Endothelial cell of umbilical vein (primary cell): ENCODE results near the gene GSN. TPM values are rescaled to one million over a fixed set of nuclear protein-coding genes. Genes with fewer than 3 reads are reported as not detected.

Experiments used
- BruUV-seq: library from RNA; stranded (reverse); fragments of 400-500 nt; replicated peaks from 2 replicates; lab custom pipeline; 2021; lab: Mats Ljungman, UMichigan
- CTCF ChIA-PET: fragments of 300-600, 350-600 bp; sonication (Branson Sonifier 250); formaldehyde crosslinking; loops from one replicate; lab custom pipeline; 2021; ENCODE audit warnings: antibody characterized with exemption, inconsistent platforms; lab: Charles Lee
- POLR2A ChIA-PET: fragments of 300-600, 350-600 bp; sonication (Branson Sonifier 250); formaldehyde crosslinking; loops from one replicate; lab custom pipeline; 2021; ENCODE audit warnings: antibody characterized with exemption, inconsistent platforms; lab: Charles Lee
- DNase-seq: peaks from one replicate; pipeline ENCODE4 v3.0.0-alpha.2; 2011; ENCODE audit warnings: low read depth, low spot score
- FAIRE-seq: peaks from 2 replicates; lab custom pipeline; 2011; peaks lifted over from hg19 to GRCh38; lab: Jason Lieb, UNC
- H2AFZ ChIP-seq: 2 replicates; pipeline ENCODE4 v1.6.0; 2012; ENCODE audit warnings: low read depth, low read length, control low read depth, inconsistent platforms
- H3K27ac ChIP-seq: 2 replicates; pipeline ENCODE4 v1.5.1; 2011; ENCODE audit warnings: low read depth, mild to moderate bottlenecking, control low read depth, low read length, moderate library complexity; ENCODE audit not compliant: insufficient read depth
- H3K27me3 ChIP-seq, 2 experiments: 2 replicates each; pipeline versions ENCODE4 v1.6.0 to v1.6.1; 2011; ENCODE audit warnings: low read length in 2 of 2, mixed read lengths in 1 of 2; ENCODE audit not compliant: control insufficient read depth in 2 of 2, insufficient read depth in 2 of 2
- H3K36me3 ChIP-seq, 2 experiments: 2 replicates in 1 of 2; 3 replicates in 1 of 2; pipeline ENCODE4 v1.5.1; 2011; ENCODE audit warnings: low read length in 2 of 2, mild to moderate bottlenecking in 1 of 2, moderate library complexity in 1 of 2; ENCODE audit not compliant: control insufficient read depth in 2 of 2, insufficient read depth in 2 of 2; ENCODE audit errors: extremely low read depth in 1 of 2
- H3K4me1 ChIP-seq: 3 replicates; pipeline ENCODE4 v1.5.1; 2011; ENCODE audit warnings: mild to moderate bottlenecking, low read length; ENCODE audit not compliant: control insufficient read depth, insufficient read depth; ENCODE audit errors: extremely low read depth
- H3K4me2 ChIP-seq: 2 replicates; pipeline ENCODE4 v1.6.1; 2011; ENCODE audit warnings: low read length, control low read depth, mixed read lengths; ENCODE audit not compliant: insufficient read depth
- H3K4me3 ChIP-seq, 3 experiments: fragments of 200-600 bp in 1 of 3; sonication (generic), shearing (Covaris generic) in 1 of 3; replicated peaks in 1 of 3; 2 replicates each; pipeline ENCODE4 v1.5.1; 2011 to 2016; ENCODE audit warnings: control low read depth in 3 of 3, low read length in 3 of 3, mild to moderate bottlenecking in 2 of 3, inconsistent platforms in 1 of 3, low read depth in 1 of 3, moderate library complexity in 1 of 3; ENCODE audit not compliant: insufficient read depth in 1 of 3
- H3K79me2 ChIP-seq: 2 replicates; pipeline ENCODE4 v1.6.0; 2012; ENCODE audit warnings: low read length, inconsistent platforms; ENCODE audit not compliant: control insufficient read depth, insufficient read depth
- H3K9ac ChIP-seq: replicated peaks from 2 replicates; pipeline ENCODE3; 2011; ENCODE audit warnings: low read length, control low read depth; ENCODE audit not compliant: insufficient read depth; ENCODE audit errors: extremely low read depth
- H3K9me1 ChIP-seq: replicated peaks from 3 replicates; pipeline ENCODE4 v1.6.0; 2011; ENCODE audit warnings: mild to moderate bottlenecking, low read length; ENCODE audit not compliant: control insufficient read depth, insufficient read depth; ENCODE audit errors: extremely low read depth
- H3K9me3 ChIP-seq: replicated peaks from 2 replicates; pipeline ENCODE4 v1.5.1; 2012; ENCODE audit warnings: low read length, inconsistent platforms; ENCODE audit not compliant: control insufficient read depth, insufficient read depth
- H4K20me1 ChIP-seq: replicated peaks from 2 replicates; pipeline ENCODE3; 2011; ENCODE audit warnings: mild to moderate bottlenecking, low read length; ENCODE audit not compliant: control insufficient read depth, insufficient read depth; ENCODE audit errors: extremely low read depth
- EZH2 ChIP-seq: IDR thresholded peaks from 2 replicates; pipeline ENCODE4 v1.6.1; 2012; ENCODE audit warnings: borderline replicate concordance, low read depth, mild to moderate bottlenecking, moderate library complexity, low read length, inconsistent platforms; ENCODE audit not compliant: severe bottlenecking
- FOS ChIP-seq: IDR thresholded peaks from 2 replicates; pipeline ENCODE4 v1.6.1; 2011; ENCODE audit warnings: mild to moderate bottlenecking, low read length, moderate library complexity, borderline replicate concordance; ENCODE audit not compliant: insufficient read depth
- GATA2 ChIP-seq: IDR thresholded peaks from 2 replicates; pipeline ENCODE4 v1.7.0; 2011; ENCODE audit warnings: low read depth, mild to moderate bottlenecking, moderate library complexity, mixed read lengths, low read length; ENCODE audit not compliant: insufficient read length, insufficient read depth
- JUN ChIP-seq: IDR thresholded peaks from 2 replicates; pipeline ENCODE4 v1.6.1; 2011; ENCODE audit warnings: borderline replicate concordance, low read depth; ENCODE audit not compliant: insufficient read length, insufficient read depth
- MAX ChIP-seq: IDR thresholded peaks from 2 replicates; pipeline ENCODE4 v1.6.1; 2011; ENCODE audit not compliant: insufficient read depth, insufficient read length
- MYC ChIP-seq: IDR thresholded peaks from one replicate; pipeline ENCODE4 v1.6.1; 2011; ENCODE audit warnings: mild to moderate bottlenecking, low read depth, low read length
- POLR2A ChIP-seq: IDR thresholded peaks from 2 replicates; pipeline ENCODE4 v1.6.1; 2012; ENCODE audit warnings: low read depth, mild to moderate bottlenecking, control low read depth, low read length
- POLR2AphosphoS5 ChIP-seq: IDR thresholded peaks from 2 replicates; pipeline ENCODE4 v1.6.1; 2012; ENCODE audit warnings: low read depth, mild to moderate bottlenecking, control low read depth, low read length, moderate library complexity; ENCODE audit not compliant: insufficient read depth
- dilution Hi-C: fragments of 300-500 bp; cut with MboI; formaldehyde crosslinking; loops from one replicate; pipeline ENCODE4 v1.15.0; 2019; ENCODE audit warnings: low sequenced_read_pairs; ENCODE audit not compliant: extremely low pct_ligation_motif_present
- intact Hi-C: fragments of 100-400 bp; cut with micrococcal nuclease; formaldehyde crosslinking; loops from one replicate; pipeline ENCODE4 v1.10.0; 2022
- polyA plus RNA-seq, 4 experiments: library from polyadenylated mRNA; depleted of rRNA in 3 of 4; stranded (reverse) in 3 of 4; unstranded in 1 of 4; fragments of >200 nt; gene quantifications; 2 replicates each; pipeline versions ENCODE4 v1.2.1 to v1.2.3, GENCODE V29; 2011 to 2012; ENCODE audit warnings: missing spikeins in 1 of 4
- total RNA-seq: library from RNA; stranded (reverse); gene quantifications from 2 replicates; pipeline ENCODE4 v1.2.3, GENCODE V29; 2021
- TF ChIP-seq, protein P1 (sequence below), 2 donors: IDR thresholded peaks; 1 replicate in 1 of 2; 2 replicates in 1 of 2; pipeline ENCODE4 v1.5.1; 2011; ENCODE audit warnings: low read length in 2 of 2, mild to moderate bottlenecking in 2 of 2, moderate library complexity in 2 of 2, control low read depth in 1 of 2, inconsistent platforms in 1 of 2, low read depth in 1 of 2; ENCODE audit not compliant: insufficient read depth in 1 of 2; ENCODE audit errors: extremely low read depth in 1 of 2

The GSN gene
- total and polyA plus RNA-seq, 2 donors (not counting 3 experiments of a cell fraction or from before 2014, with no cell fraction given) = 130 to 232 TPM

- H3K9ac ChIP-seq = peak overlapping the region; percentile 70
Observed at GRCh38 chr9:121354141-121354540, 86.2 kb downstream of the GSN start.

More at GRCh38 chr9:121354141-121354540, 86.2 kb downstream of the GSN start:
- ChIA-PET CTCF (interaction anchor here (0.7 to 4.7 kb wide), 13 partner anchors 10 to 142 kb away, joined by 3 to 34 read pairs (median 5); partner anchors contain the start of gene GSN), POLR2A (interaction anchor here (0.6 to 2.5 kb wide), 4 partner anchors 10 to 22 kb away, joined by 3 to 11 read pairs (median 4); no protein-coding TSS in a partner anchor)
- Histone ChIP-seq H3K4me2 (peak overlapping the region; percentile 45), H3K27me3 (no peaks in the 10 kb centered on the region), H3K4me1 (peaks cover 80% of the 10 kb centered on the region), H3K79me2 (peaks cover 31% of the 10 kb centered on the region), H3K9me1 (no peaks in the 10 kb centered on the region), H4K20me1 (no peaks in the 10 kb centered on the region), H3K4me3 (no peak overlapping the region), H3K36me3 (peaks cover 3 to 14% of the 10 kb centered on the region in 2 experiments), H3K27ac (peak overlapping the region; percentile 86), H3K9me3 (no peaks in the 10 kb centered on the region), H2AFZ (no peak overlapping the region)
- no TSS peak for BruUV-seq
- peak; percentile 50 for TF ChIP-seq JUN
- no peak for TF ChIP-seq MAX
- peak; percentile 93 for TF ChIP-seq GATA2
- no peak for TF ChIP-seq EZH2
- peak; percentile 72 for TF ChIP-seq POLR2AphosphoS5
- TF ChIP-seq, protein P1, sequence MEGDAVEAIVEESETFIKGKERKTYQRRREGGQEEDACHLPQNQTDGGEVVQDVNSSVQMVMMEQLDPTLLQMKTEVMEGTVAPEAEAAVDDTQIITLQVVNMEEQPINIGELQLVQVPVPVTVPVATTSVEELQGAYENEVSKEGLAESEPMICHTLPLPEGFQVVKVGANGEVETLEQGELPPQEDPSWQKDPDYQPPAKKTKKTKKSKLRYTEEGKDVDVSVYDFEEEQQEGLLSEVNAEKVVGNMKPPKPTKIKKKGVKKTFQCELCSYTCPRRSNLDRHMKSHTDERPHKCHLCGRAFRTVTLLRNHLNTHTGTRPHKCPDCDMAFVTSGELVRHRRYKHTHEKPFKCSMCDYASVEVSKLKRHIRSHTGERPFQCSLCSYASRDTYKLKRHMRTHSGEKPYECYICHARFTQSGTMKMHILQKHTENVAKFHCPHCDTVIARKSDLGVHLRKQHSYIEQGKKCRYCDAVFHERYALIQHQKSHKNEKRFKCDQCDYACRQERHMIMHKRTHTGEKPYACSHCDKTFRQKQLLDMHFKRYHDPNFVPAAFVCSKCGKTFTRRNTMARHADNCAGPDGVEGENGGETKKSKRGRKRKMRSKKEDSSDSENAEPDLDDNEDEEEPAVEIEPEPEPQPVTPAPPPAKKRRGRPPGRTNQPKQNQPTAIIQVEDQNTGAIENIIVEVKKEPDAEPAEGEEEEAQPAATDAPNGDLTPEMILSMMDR (IDR thresholded peaks at IDR 0.05; ENCODE audit: extremely low read depth in 1 of 2, insufficient read depth in 1 of 2, low read depth in 1 of 2, low read length in 2 of 2) = no peak
- no peak for TF ChIP-seq FOS
- TF ChIP-seq MYC = no peak
- no peak for TF ChIP-seq POLR2A
- DNase-seq = peak; percentile 98
- dilution Hi-C loops = no loop called here
- intact Hi-C loops = loop anchor here (1.0 kb wide), 2 partner anchors 28 to 67 kb away; no protein-coding TSS in a partner anchor
- FAIRE-seq = peak; percentile 88
